ENCODE results near the gene CRAMP1. TPM values are rescaled to one million over a fixed set of nuclear protein-coding genes. Genes with fewer than 3 reads are reported as not detected.

Gene CRAMP1
- total RNA-seq, 2 donors from 2014 or later: 12.0 to 20.6 TPM

DNA sequence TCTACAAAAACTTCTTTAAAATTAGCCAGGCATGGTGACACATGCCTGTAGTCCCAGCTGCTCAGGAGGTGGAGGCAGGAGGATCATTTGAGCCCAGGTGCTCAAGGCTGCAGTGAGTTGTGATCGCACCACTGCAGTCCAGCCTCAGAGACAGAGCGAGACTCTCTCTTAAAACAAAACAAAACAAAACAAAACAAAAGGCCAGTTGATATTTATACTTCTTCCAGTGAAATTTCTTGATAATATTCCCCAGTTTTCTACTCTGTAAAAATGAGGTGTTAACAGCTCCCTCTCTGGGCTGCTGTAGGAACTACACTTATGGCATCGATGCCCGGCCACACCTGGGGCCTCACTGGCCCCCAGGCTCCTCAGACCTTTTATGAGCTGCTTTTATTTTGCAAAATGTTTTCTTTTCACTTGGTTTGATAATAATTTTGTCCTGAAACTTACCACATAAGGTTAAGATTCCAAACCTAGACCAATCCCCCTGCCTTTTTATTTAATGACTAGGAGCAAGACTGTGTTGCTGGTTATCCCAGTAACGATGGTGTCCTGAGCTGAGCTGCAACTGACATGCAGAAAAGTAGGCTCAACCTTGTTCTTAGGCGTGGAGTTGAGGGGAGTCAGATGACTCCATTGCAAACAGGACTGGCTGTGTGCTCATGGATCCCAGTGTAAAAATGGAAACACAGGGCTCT, 111.4 kb downstream of the CRAMP1 start:
- no peaks in the 10 kb centered on the region for H3K27me3 Mint-ChIP-seq
- H3K36me3 Mint-ChIP-seq (ENCODE audit: low read depth): peaks cover 21% of the 10 kb centered on the region
- H3K27ac Mint-ChIP-seq: no peak overlapping the region
- ATAC-seq (replicated peaks): no peak
- peaks cover 14% of the 10 kb centered on the region for H3K4me1 Mint-ChIP-seq
- H3K9me3 Mint-ChIP-seq: no peaks in the 10 kb centered on the region
- H3K4me3 Mint-ChIP-seq: peak overlapping the region; percentile 32

GRCh38 chr16:1724491-1724890, 112.3 kb downstream of the CRAMP1 start:
- Mint-ChIP-seq H3K36me3 (ENCODE audit: low read depth) (peaks cover 28% of the 10 kb centered on the region), H3K4me1 (peaks cover 14% of the 10 kb centered on the region), H3K4me3 (no peak overlapping the region), H3K27ac (no peak overlapping the region), H3K27me3 (no peaks in the 10 kb centered on the region), H3K9me3 (no peaks in the 10 kb centered on the region)
- ATAC-seq (replicated peaks): no peak

DNA sequence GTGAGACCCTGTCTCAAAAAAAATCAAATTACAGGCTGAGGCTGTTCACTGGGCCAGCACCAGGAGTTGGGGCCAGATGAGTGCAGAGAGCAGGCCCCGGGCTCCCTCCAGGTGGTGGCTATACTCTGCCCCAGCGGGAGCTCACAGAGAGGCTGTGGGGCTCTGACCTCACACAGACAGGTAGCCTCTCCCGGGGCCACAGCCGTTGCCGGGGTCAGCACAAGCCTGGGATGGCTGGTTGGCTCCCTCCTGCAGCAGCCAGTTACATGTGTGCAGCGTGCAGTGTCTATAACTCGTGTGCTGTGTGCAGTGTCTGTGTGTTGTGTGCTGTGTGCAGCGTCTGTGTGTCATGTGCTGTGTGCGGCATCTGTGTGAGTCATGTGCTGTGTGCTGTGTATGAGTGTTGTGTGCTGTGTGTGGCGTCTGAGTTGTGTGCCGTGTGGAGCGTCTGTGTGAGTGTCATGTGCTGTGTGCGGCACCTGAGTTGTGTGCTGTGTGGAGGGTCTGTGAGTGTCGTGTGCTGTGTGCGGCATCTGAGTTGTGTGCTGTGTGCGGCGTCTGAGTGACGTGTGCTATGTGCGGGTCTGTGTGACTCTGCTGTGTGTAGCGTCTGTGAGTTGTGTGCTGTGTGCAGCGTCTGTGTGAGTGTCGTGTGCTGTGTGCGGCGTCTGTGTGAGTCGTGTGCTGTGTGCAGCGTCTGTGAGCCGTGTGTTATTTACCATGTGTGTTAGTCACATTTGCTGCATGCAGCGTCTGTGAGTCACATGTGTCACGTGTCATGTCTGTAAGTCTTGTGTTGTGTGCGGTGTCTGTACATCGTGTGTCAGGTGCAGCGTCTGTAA, 114.7 kb downstream of the CRAMP1 start:
- ATAC-seq (replicated peaks): no peak
- no peak overlapping the region for H3K27ac Mint-ChIP-seq
- H3K36me3 Mint-ChIP-seq (ENCODE audit: low read depth): peaks cover 39% of the 10 kb centered on the region
- no peaks in the 10 kb centered on the region for H3K9me3 Mint-ChIP-seq
- H3K27me3 Mint-ChIP-seq: no peaks in the 10 kb centered on the region
- H3K4me3 Mint-ChIP-seq: no peak overlapping the region
- H3K4me1 Mint-ChIP-seq: peaks cover 14% of the 10 kb centered on the region

Other genes with a start within 250 kb of the CRAMP1 start
- gene UNKL, start 197.7 kb upstream of the CRAMP1 start, total RNA-seq: 10 to 100 TPM; 36.4 to 76.4 TPM
- gene UQCC4, start 191.6 kb upstream of the CRAMP1 start, total RNA-seq: 10 to 100 TPM; 12.1 to 23.1 TPM
- not detected for gene PERCC1, start 181.3 kb upstream of the CRAMP1 start, total RNA-seq
- 1 to 10 TPM; 2.1 to 3.7 TPM for gene CCDC154, start 167.8 kb upstream of the CRAMP1 start, total RNA-seq
- 10 to 100 TPM; 44.8 to 63.9 TPM for gene CLCN7, start 137.3 kb upstream of the CRAMP1 start, total RNA-seq
- not detected for gene PTX4, start 123.4 kb upstream of the CRAMP1 start, total RNA-seq
- gene TELO2, start 119.0 kb upstream of the CRAMP1 start, total RNA-seq: 10 to 100 TPM; 49.2 to 67.9 TPM
- gene TMEM204, start 78.7 kb upstream of the CRAMP1 start, total RNA-seq: 10 to 100 TPM; 14.3 to 22.5 TPM
- gene IFT140, start 288 bp upstream of the CRAMP1 start, total RNA-seq: 10 to 100 TPM; 11.9 to 19.9 TPM
- gene JPT2, start 65.9 kb downstream of the CRAMP1 start, total RNA-seq: 10 to 100 TPM; 55.9 to 85.1 TPM
- 100 to 1,000 TPM in 1 of 2 donors, 10 to 100 TPM in 1; 59.9 to 106 TPM for gene MAPK8IP3, start 93.8 kb downstream of the CRAMP1 start, total RNA-seq
- gene NME3, start 159.2 kb downstream of the CRAMP1 start, total RNA-seq: 10 to 100 TPM; 39.3 to 39.9 TPM
- 10 to 100 TPM; 37.6 to 39.6 TPM for gene EME2, start 160.4 kb downstream of the CRAMP1 start, total RNA-seq
- gene MRPS34, start 160.8 kb downstream of the CRAMP1 start, total RNA-seq: 100 to 1,000 TPM in 1 of 2 donors, 10 to 100 TPM in 1; 80.8 to 190 TPM
- 10 to 100 TPM; 20.3 to 21.1 TPM for gene SPSB3, start 170.2 kb downstream of the CRAMP1 start, total RNA-seq
- gene NUBP2, start 170.6 kb downstream of the CRAMP1 start, total RNA-seq: 10 to 100 TPM; 32.6 to 58.8 TPM
- under 1 TPM; 0.13 to 0.15 TPM for gene IGFALS, start 181.3 kb downstream of the CRAMP1 start, total RNA-seq
- gene HAGH, start 214.5 kb downstream of the CRAMP1 start, total RNA-seq: 10 to 100 TPM; 40.9 to 42.0 TPM
- gene FAHD1, start 214.8 kb downstream of the CRAMP1 start, total RNA-seq: 10 to 100 TPM; 19.2 to 19.3 TPM